ENCODE measurements around the gene FAF1. TPM values are rescaled to one million over a fixed set of nuclear protein-coding genes. Genes with fewer than 3 reads are reported as not detected.

The FAF1 gene
- total and polyA plus RNA-seq, 9 of the 15 experiments (the other 6 are each of a cell fraction or from before 2014, with no cell fraction given), result 48.7 to 225 (median 118) TPM

- Histone ChIP-seq H3K9me3 (replicated peaks; ENCODE audit: control insufficient read depth, insufficient read depth, low read depth, low read length) (no peaks in the 10 kb centered on the region), H3K4me2 (ENCODE audit: insufficient read depth, low read length) (no peak overlapping the region), H3K9me1 (ENCODE audit: control insufficient read depth, insufficient read depth, low read length) (no peaks in the 10 kb centered on the region), H3K9ac (ENCODE audit: insufficient read depth in 1 of 2, low read depth in 2 of 2, low read length in 2 of 2) (no peak overlapping the region), H3K36me3 (ENCODE audit: control insufficient read depth, insufficient read depth, low read length) (peaks cover 52% of the 10 kb centered on the region; the same call in 2 of the 3 replicates), H3K4me1 (replicated peaks in 1 of 2; ENCODE audit: control insufficient read depth in 2 of 2, insufficient read depth in 2 of 2, low read length in 2 of 2) (peaks cover 0 to 5% of the 10 kb centered on the region in 2 experiments; a peak in 1 of 5 replicates), H3K27ac (ENCODE audit: extremely low read depth, low read depth, low read length) (no peak overlapping the region), H4K20me1 (replicated peaks; ENCODE audit: control insufficient read depth, insufficient read depth, low read length) (no peaks in the 10 kb centered on the region), H3K27me3 (ENCODE audit: control insufficient read depth in 2 of 2, insufficient read depth in 2 of 2, low read length in 2 of 2) (no peaks in the 10 kb centered on the region), H3K4me3 (no peak overlapping the region), H3K79me2 (ENCODE audit: control insufficient read depth, insufficient read depth, low read length) (no peaks in the 10 kb centered on the region), H2AFZ (ENCODE audit: low read depth, low read length) (no peak overlapping the region)
- DNase-seq (ENCODE audit: extremely low read depth in 1 of 4, low spot score in 3 of 4) (no peak), ATAC-seq (peak; percentile 46; the same call in 2 of the 3 replicates), FAIRE-seq (no peak)
- TF ChIP-seq IRF1 (CRISPR knock-in tag; IDR thresholded peaks at IDR 0.05; ENCODE audit: borderline replicate concordance), result no peak
- no peak for TF ChIP-seq ZNF583 (CRISPR knock-in tag; IDR thresholded peaks at IDR 0.05)
- no peak for TF ChIP-seq HNRNPH1 (optimal IDR thresholded peaks at IDR 0.05; ENCODE audit: low read depth, low read length)
- TF ChIP-seq ZNF12 (CRISPR knock-in tag; IDR thresholded peaks at IDR 0.05), result no peak
- TF ChIP-seq ZFP36 (IDR thresholded peaks at IDR 0.05; ENCODE audit: low read depth, low read length, partially characterized antibody), result no peak
- peak; percentile 1 to 15 (median 9); a peak in 1 of 6 replicates for TF ChIP-seq CTCF (IDR thresholded peaks at IDR 0.05 in 2 of 3, conservative IDR thresholded peaks at IDR 0.05 in 1 of 3; ENCODE audit: insufficient read depth in 2 of 3, low read depth in 1 of 3, low read length in 3 of 3)
- TF ChIP-seq GABPB2 (CRISPR knock-in tag; conservative IDR thresholded peaks at IDR 0.05), result no peak
- POLR2A ChIA-PET, result interaction anchor here (0.5 kb wide), 1 partner anchor 302 kb away, joined by 3 read pairs; no protein-coding TSS in a partner anchor
- in situ Hi-C loops (cut with MboI), result no loop called here
- no TSS peak for BruUV-seq (replicated peaks)
- CTCF ChIA-PET (ENCODE audit: low intra/inter-chr PET ratio), result no interaction called here
- intact Hi-C loops (cut with micrococcal nuclease), result no loop called here
Observed at GRCh38 chr1:50438945-50439344, 521.1 kb downstream of the FAF1 start.

All from K562 (cell line).